GM21423 (cell line): ENCODE measurements around the gene SAT2.

Experiments
- ATAC-seq: cut with Tn5 transposase; IDR thresholded peaks from one replicate; pipeline ENCODE4 v1.9.1; 2021; ENCODE audit warnings: mild to moderate bottlenecking, moderate library complexity; ENCODE audit not compliant: unreplicated experiment

SAT2 gene

DNA sequence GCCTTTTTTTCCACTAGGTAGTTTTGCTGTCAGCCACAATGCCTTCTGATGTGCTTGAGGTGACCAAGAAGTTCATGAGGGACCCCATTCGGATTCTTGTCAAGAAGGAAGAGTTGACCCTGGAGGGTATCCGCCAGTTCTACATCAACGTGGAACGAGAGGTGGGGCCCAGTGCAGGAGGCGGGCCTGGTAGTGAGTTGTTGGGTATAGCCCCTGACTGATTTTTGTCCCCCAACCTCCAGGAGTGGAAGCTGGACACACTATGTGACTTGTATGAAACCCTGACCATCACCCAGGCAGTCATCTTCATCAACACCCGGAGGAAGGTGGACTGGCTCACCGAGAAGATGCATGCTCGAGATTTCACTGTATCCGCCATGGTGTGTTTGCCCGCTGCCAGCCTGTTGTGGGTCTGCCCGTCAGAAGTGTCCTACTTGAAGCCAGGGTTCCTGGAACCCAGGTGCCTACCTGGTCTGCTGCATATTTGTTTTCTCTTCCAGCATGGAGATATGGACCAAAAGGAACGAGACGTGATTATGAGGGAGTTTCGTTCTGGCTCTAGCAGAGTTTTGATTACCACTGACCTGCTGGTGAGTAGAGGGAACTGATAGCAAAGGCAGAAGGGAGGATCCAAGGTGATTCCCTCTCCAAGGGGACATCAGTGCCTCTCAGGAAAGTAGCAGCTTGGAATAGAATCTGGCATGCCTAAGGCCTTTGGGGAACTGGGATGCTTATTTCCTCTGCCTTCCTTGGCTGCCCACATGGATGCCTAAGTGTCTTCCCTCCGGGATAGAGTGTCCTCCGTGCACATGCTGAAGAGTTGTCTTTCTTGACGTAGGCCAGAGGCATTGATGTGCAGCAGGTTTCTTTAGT lies 50.1 kb downstream of the SAT2 start:
- ATAC-seq, result no peak

DNA sequence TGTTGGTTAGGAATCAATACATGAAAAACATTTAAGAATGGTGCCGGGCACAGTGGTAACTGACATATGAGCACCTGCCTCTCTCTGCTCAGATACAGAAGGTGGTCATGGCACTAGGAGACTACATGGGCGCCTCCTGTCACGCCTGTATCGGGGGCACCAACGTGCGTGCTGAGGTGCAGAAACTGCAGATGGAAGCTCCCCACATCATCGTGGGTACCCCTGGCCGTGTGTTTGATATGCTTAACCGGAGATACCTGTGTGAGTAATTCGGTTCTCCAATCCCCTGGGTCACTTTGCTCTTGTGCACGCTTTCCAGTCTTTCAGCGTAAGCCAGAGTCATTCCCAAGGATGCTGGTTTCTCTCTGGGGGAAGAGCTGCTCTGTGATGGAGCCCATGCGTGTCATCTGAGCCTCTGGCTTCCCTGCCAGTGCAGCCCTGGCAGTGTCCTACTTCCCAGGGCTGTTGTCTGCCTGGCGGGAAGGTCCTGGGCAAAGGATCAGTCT lies 51.1 kb downstream of the SAT2 start:
- ATAC-seq, result no peak
